Vagina (tissue), 2 donors: ENCODE measurements around the gene IGSF5.

Experiments
- POLR2A ChIP-seq, 2 donors: fragments of 450-650 bp; IDR thresholded peaks; one replicate each; pipeline ENCODE4 v1.6.1; 2017; ENCODE audit warnings: antibody characterized with exemption in 2 of 2, mild to moderate bottlenecking in 2 of 2, moderate library complexity in 2 of 2
- POLR2AphosphoS5 ChIP-seq, 2 donors: sonication (generic); formaldehyde crosslinking; IDR thresholded peaks; one replicate each; pipeline ENCODE4 v1.9.0; 2017; ENCODE audit warnings: antibody characterized with exemption in 2 of 2, mild to moderate bottlenecking in 2 of 2, low read depth in 1 of 2; ENCODE audit not compliant: insufficient read depth in 1 of 2
- TF ChIP-seq, protein P1 (sequence below), 3 experiments: fragments of 450-650 bp in 2 of 3; fragments of 200-600 bp in 1 of 3; sonication (generic) in 1 of 3; IDR thresholded peaks; one replicate each; pipeline ENCODE4 v1.5.1; 2017 to 2019; ENCODE audit warnings: antibody characterized with exemption in 3 of 3, mild to moderate bottlenecking in 2 of 3, moderate library complexity in 2 of 3

DNA sequence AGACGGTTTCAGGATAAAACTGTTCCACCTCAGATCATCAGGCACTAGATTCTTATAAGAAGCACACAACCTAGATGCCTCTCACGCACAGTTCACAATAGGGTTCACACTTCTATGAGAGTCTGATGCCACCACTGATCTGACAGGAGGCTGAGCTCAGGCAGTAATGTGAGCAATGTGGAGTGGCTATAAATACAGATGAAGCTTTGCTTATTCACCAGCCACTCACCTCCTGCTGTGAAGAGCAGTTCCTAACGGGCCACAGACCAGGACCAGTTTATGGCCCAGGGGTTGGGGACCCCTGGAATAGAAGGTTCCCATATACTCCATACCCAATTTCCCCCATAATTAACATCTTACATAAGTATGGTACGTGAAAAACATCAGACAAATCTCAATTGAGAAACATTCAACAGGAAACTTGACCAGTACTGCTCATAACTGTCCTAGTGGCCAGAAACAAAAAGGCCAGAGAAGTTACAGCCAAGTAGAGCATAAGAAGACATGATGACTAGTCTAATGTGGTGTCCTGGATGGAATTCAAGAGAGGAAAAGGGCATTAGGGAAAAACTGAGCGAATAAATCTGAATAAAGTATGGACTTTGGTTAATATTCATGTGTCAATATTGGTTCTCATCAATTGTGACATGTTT lies 24.7 kb upstream of the IGSF5 start:
- no peak for TF ChIP-seq POLR2A (IDR thresholded peaks at IDR 0.05)
- TF ChIP-seq, protein P1, sequence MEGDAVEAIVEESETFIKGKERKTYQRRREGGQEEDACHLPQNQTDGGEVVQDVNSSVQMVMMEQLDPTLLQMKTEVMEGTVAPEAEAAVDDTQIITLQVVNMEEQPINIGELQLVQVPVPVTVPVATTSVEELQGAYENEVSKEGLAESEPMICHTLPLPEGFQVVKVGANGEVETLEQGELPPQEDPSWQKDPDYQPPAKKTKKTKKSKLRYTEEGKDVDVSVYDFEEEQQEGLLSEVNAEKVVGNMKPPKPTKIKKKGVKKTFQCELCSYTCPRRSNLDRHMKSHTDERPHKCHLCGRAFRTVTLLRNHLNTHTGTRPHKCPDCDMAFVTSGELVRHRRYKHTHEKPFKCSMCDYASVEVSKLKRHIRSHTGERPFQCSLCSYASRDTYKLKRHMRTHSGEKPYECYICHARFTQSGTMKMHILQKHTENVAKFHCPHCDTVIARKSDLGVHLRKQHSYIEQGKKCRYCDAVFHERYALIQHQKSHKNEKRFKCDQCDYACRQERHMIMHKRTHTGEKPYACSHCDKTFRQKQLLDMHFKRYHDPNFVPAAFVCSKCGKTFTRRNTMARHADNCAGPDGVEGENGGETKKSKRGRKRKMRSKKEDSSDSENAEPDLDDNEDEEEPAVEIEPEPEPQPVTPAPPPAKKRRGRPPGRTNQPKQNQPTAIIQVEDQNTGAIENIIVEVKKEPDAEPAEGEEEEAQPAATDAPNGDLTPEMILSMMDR (IDR thresholded peaks at IDR 0.05): no peak
- no peak for TF ChIP-seq POLR2AphosphoS5 (IDR thresholded peaks at IDR 0.05; ENCODE audit: insufficient read depth in 1 of 2, low read depth in 1 of 2)
